CD14-positive monocyte (primary cell): ENCODE measurements around the gene DPP8. TPM values are rescaled to one million over a fixed set of nuclear protein-coding genes. Genes with fewer than 3 reads are reported as not detected.
A peak's percentile ranks its signal among the peaks of the same experiment; 100 is the strongest.

Experiments used
- DNase-seq, 3 donors: peaks; one replicate each; pipeline ENCODE4 v3.0.0-alpha.2; 2011 to 2022
- H2AFZ ChIP-seq: 2 replicates; pipeline ENCODE4 v1.6.0; 2012; ENCODE audit warnings: mild to moderate bottlenecking, low read depth, low read length, inconsistent platforms; ENCODE audit not compliant: insufficient read depth, poor library complexity, severe bottlenecking
- H3K27ac ChIP-seq, 2 donors: 1 replicate in 1 of 2; 2 replicates in 1 of 2; pipeline ENCODE4 v1.5.1; 2012 to 2013; ENCODE audit warnings: low read length in 2 of 2, control low read depth in 1 of 2, inconsistent platforms in 1 of 2, low read depth in 1 of 2, mild to moderate bottlenecking in 1 of 2
- H3K27me3 ChIP-seq, 2 donors: one replicate each; pipeline versions ENCODE4 v1.6.0 to v1.6.1; 2011 to 2013; ENCODE audit warnings: low read length in 2 of 2; ENCODE audit not compliant: control insufficient read depth in 2 of 2, insufficient read depth in 2 of 2
- H3K36me3 ChIP-seq, 2 donors: replicated peaks in 1 of 2; 1 replicate in 1 of 2; 2 replicates in 1 of 2; pipeline versions ENCODE4 v1.5.1 to v1.6.1; 2012 to 2013; ENCODE audit warnings: low read length in 2 of 2, control low read depth in 1 of 2, inconsistent platforms in 1 of 2, mild to moderate bottlenecking in 1 of 2; ENCODE audit not compliant: insufficient read depth in 2 of 2, control insufficient read depth in 1 of 2
- H3K4me1 ChIP-seq, 2 donors: 1 replicate in 1 of 2; 2 replicates in 1 of 2; pipeline versions ENCODE4 v1.5.1 to v1.6.1; 2012 to 2013; ENCODE audit warnings: low read length in 2 of 2, control low read depth in 1 of 2, inconsistent platforms in 1 of 2, mild to moderate bottlenecking in 1 of 2, moderate library complexity in 1 of 2; ENCODE audit not compliant: insufficient read depth in 2 of 2, control insufficient read depth in 1 of 2
- H3K4me2 ChIP-seq: replicated peaks from 2 replicates; pipeline ENCODE3; 2012; ENCODE audit warnings: low read length, moderate library complexity, mild to moderate bottlenecking; ENCODE audit not compliant: poor library complexity, severe bottlenecking; ENCODE audit errors: extremely low read depth
- H3K4me3 ChIP-seq, 3 experiments: fragments of 200-600 bp in 1 of 3; sonication (generic) in 1 of 3; replicated peaks in 1 of 3; 1 replicate in 2 of 3; 2 replicates in 1 of 3; pipeline ENCODE4 v1.5.1; 2011 to 2013; ENCODE audit warnings: low read length in 3 of 3, mild to moderate bottlenecking in 3 of 3, control low read depth in 2 of 3, low read depth in 2 of 3, inconsistent platforms in 1 of 3, moderate library complexity in 1 of 3
- H3K79me2 ChIP-seq: 2 replicates; pipeline ENCODE4 v1.6.0; 2012; ENCODE audit warnings: mild to moderate bottlenecking, control low read depth, inconsistent platforms, low read length, moderate library complexity; ENCODE audit not compliant: insufficient read depth
- H3K9ac ChIP-seq: 2 replicates; pipeline ENCODE4 v1.6.0; 2017; ENCODE audit warnings: low read length, mild to moderate bottlenecking; ENCODE audit not compliant: insufficient read depth, poor library complexity, severe bottlenecking
- H3K9me3 ChIP-seq, 2 donors: replicated peaks in 1 of 2; 1 replicate in 1 of 2; 2 replicates in 1 of 2; pipeline versions ENCODE4 v1.5.1 to v1.6.1; 2012 to 2013; ENCODE audit warnings: low read length in 2 of 2, control low read depth in 1 of 2; ENCODE audit not compliant: control insufficient read depth in 1 of 2, insufficient read depth in 1 of 2
- H4K20me1 ChIP-seq: 2 replicates; pipeline ENCODE4 v1.6.0; 2012; ENCODE audit warnings: mild to moderate bottlenecking, low read length, control low read depth, moderate library complexity; ENCODE audit not compliant: insufficient read depth
- H3K27ac Mint-ChIP-seq, 7 donors: one replicate each; pipeline ENCODE4 v1.8.0; 2020; ENCODE audit warnings: mild to moderate bottlenecking in 7 of 7, mixed read lengths in 7 of 7, moderate library complexity in 6 of 7, inconsistent platforms in 2 of 7
- H3K27me3 Mint-ChIP-seq, 3 donors: one replicate each; pipeline ENCODE4 v1.8.0; 2021 to 2022; ENCODE audit warnings: low read depth in 3 of 3, mild to moderate bottlenecking in 3 of 3, mixed read lengths in 3 of 3, moderate library complexity in 3 of 3, inconsistent platforms in 1 of 3
- H3K36me3 Mint-ChIP-seq, 2 donors: one replicate each; pipeline ENCODE4 v1.8.0; 2020; ENCODE audit warnings: mixed read lengths in 2 of 2, inconsistent platforms in 1 of 2, mild to moderate bottlenecking in 1 of 2
- H3K4me1 Mint-ChIP-seq: one replicate; pipeline ENCODE4 v1.8.0; 2020; ENCODE audit warnings: mild to moderate bottlenecking, mixed read lengths
- H3K4me3 Mint-ChIP-seq, 2 donors: one replicate each; pipeline ENCODE4 v1.8.0; 2020; ENCODE audit warnings: mild to moderate bottlenecking in 2 of 2, mixed read lengths in 2 of 2, moderate library complexity in 1 of 2
- H3K9me3 Mint-ChIP-seq, 7 donors: one replicate each; pipeline ENCODE4 v1.8.0; 2020 to 2022; ENCODE audit warnings: mixed read lengths in 7 of 7, mild to moderate bottlenecking in 6 of 7, moderate library complexity in 6 of 7, inconsistent platforms in 2 of 7
- CTCF ChIP-seq: fragments of 200-600 bp; IDR thresholded peaks from one replicate; pipeline ENCODE4 v1.8.0; 2022; ENCODE audit warnings: antibody characterized with exemption, mild to moderate bottlenecking
- WGBS: methylation state at CpG from one replicate; pipeline ENCODE4 v1.1.5; 2013; ENCODE audit warnings: missing lambda C conversion rate; ENCODE audit not compliant: insufficient coverage; 5-methylcytosine and 5-hydroxymethylcytosine counted together
- intact Hi-C, 2 donors: fragments of 100-400 bp; cut with micrococcal nuclease; formaldehyde crosslinking; loops; one replicate each; pipeline versions ENCODE4 v1.15.0 to v1.15.1; 2023
- polyA plus RNA-seq, 3 donors: library from polyadenylated mRNA; depleted of rRNA in 1 of 3; unstranded in 2 of 3; stranded (reverse) in 1 of 3; fragments of 300-500 nt in 2 of 3; fragments of >200 nt in 1 of 3; fragmentation: Illumina TruSeq in 2 of 3; gene quantifications; 1 replicate in 2 of 3; 2 replicates in 1 of 3; pipeline ENCODE4 v1.2.3, GENCODE V29; 2012 to 2021

The DPP8 gene
- polyA plus RNA-seq, 3 donors, result 18.3 to 48.3 (median 38.7) TPM

GRCh38 chr15:65512807-65513416, 4.6 kb downstream of the DPP8 start:
- H3K36me3 ChIP-seq, result peaks cover 34 to 70% of the 10 kb centered on the region in 2 donors
- peaks cover 21% of the 10 kb centered on the region for H3K4me1 Mint-ChIP-seq
- DNase-seq, result no peak
- intact Hi-C loops, result no loop called here
- H3K9ac ChIP-seq, result no peak overlapping the region
- TF ChIP-seq CTCF, result no peak
- H3K4me3 ChIP-seq, result no peak overlapping the region
- H3K4me1 ChIP-seq, result peaks cover 10 to 25% of the 10 kb centered on the region in 2 donors
- peaks cover 0 to 1% (median 0%) of the 10 kb centered on the region in 7 donors for H3K9me3 Mint-ChIP-seq
- H2AFZ ChIP-seq, result no peak overlapping the region
- H4K20me1 ChIP-seq, result peaks cover 91% of the 10 kb centered on the region
- H3K27me3 ChIP-seq, result no peaks in the 10 kb centered on the region
- no peak overlapping the region for H3K27ac ChIP-seq
- peak overlapping the region in 1 of 7 donors; percentile 38 for H3K27ac Mint-ChIP-seq
- H3K79me2 ChIP-seq, result peaks cover 77% of the 10 kb centered on the region
- H3K36me3 Mint-ChIP-seq, result peaks cover 36 to 56% of the 10 kb centered on the region in 2 donors
- H3K4me3 Mint-ChIP-seq, result no peak overlapping the region
- H3K9me3 ChIP-seq, result no peaks in the 10 kb centered on the region
- H3K4me2 ChIP-seq, result no peak overlapping the region
- WGBS, result 87% methylated on average over 3 of the region's 10 CpGs
- H3K27me3 Mint-ChIP-seq, result no peaks in the 10 kb centered on the region

- Mint-ChIP-seq H3K4me3 (no peak overlapping the region), H3K27ac (no peak overlapping the region), H3K9me3 (peaks cover 0 to 1% (median 0%) of the 10 kb centered on the region in 7 donors), H3K4me1 (peaks cover 19% of the 10 kb centered on the region), H3K27me3 (no peaks in the 10 kb centered on the region), H3K36me3 (peaks cover 39 to 63% of the 10 kb centered on the region in 2 donors)
- Histone ChIP-seq H3K4me1 (peaks cover 8 to 21% of the 10 kb centered on the region in 2 donors), H2AFZ (no peak overlapping the region), H3K4me2 (no peak overlapping the region), H4K20me1 (peaks cover 89% of the 10 kb centered on the region), H3K27me3 (no peaks in the 10 kb centered on the region), H3K9ac (no peak overlapping the region), H3K36me3 (peaks cover 40 to 78% of the 10 kb centered on the region in 2 donors), H3K79me2 (peaks cover 80% of the 10 kb centered on the region), H3K4me3 (no peak overlapping the region), H3K27ac (no peak overlapping the region), H3K9me3 (no peaks in the 10 kb centered on the region)
- no peak for TF ChIP-seq CTCF
- intact Hi-C loops, result no loop called here
- no peak for DNase-seq
- WGBS, result 83% methylated on average over 3 of the region's 5 CpGs
Observed at GRCh38 chr15:65512189-65512588, 5.3 kb downstream of the DPP8 start.
